ENCODE data around the gene ZC2HC1B.

ZC2HC1B gene

GRCh38 chr6:143839196-143839595 lies 25.1 kb upstream of the ZC2HC1B start:
- H3K27me3 ChIP-seq (ENCODE audit: control insufficient read depth in 1 of 2, insufficient read depth in 1 of 2, low read length in 2 of 2) = no peaks in the 10 kb centered on the region
- H3K4me2 ChIP-seq (ENCODE audit: low read length, poor library complexity, severe bottlenecking) = no peak overlapping the region
- no peak overlapping the region for H2BK5ac ChIP-seq (ENCODE audit: low read depth, low read length, poor library complexity, severe bottlenecking)
- H3K9me3 ChIP-seq (ENCODE audit: control insufficient read depth, low read length) = no peaks in the 10 kb centered on the region
- no peak for DNase-seq
- no peak overlapping the region for H3K18ac ChIP-seq (ENCODE audit: low read depth in 1 of 2, low read length in 2 of 2)
- H2AK5ac ChIP-seq (ENCODE audit: low read length, severe bottlenecking) = no peak overlapping the region
- H3K27ac ChIP-seq (ENCODE audit: low read length, poor library complexity, severe bottlenecking) = no peak overlapping the region
- H2BK12ac ChIP-seq (ENCODE audit: low read length in 2 of 2) = no peak overlapping the region
- H3K4me3 ChIP-seq (ENCODE audit: insufficient read depth in 1 of 2, low read depth in 1 of 2, low read length in 2 of 2) = no peak overlapping the region
- WGBS = 96% methylated on average over 4 of the region's 4 CpGs
- no peak overlapping the region for H4K8ac ChIP-seq (ENCODE audit: low read length)
- no peak overlapping the region for H2BK120ac ChIP-seq (ENCODE audit: low read depth, low read length)
- H3K9ac ChIP-seq (ENCODE audit: low read length) = no peak overlapping the region
- no peak overlapping the region for H4K91ac ChIP-seq (ENCODE audit: low read length)
- no peaks in the 10 kb centered on the region for H3K79me1 ChIP-seq (replicated peaks; ENCODE audit: low read length, poor library complexity, severe bottlenecking)
- no peak overlapping the region for H3K14ac ChIP-seq (ENCODE audit: low read length in 2 of 2)
- H3K4ac ChIP-seq (ENCODE audit: low read depth in 1 of 2, low read length in 2 of 2) = no peak overlapping the region
- H3K23ac ChIP-seq (ENCODE audit: low read length in 2 of 2) = no peak overlapping the region
- no peaks in the 10 kb centered on the region for H3K4me1 ChIP-seq (ENCODE audit: control insufficient read depth, insufficient read depth, low read depth, low read length)
- H2AFZ ChIP-seq (ENCODE audit: low read depth, low read length) = no peak overlapping the region
- no peaks in the 10 kb centered on the region for H3K36me3 ChIP-seq (ENCODE audit: control insufficient read depth in 1 of 2, insufficient read depth in 2 of 2, low read depth in 1 of 2, low read length in 2 of 2)
- no peak overlapping the region for H2BK15ac ChIP-seq (ENCODE audit: low read depth, poor library complexity, severe bottlenecking)

- Histone ChIP-seq H3K27ac (ENCODE audit: low read length, poor library complexity, severe bottlenecking) (no peak overlapping the region), H2BK120ac (ENCODE audit: low read depth, low read length) (no peak overlapping the region), H4K91ac (ENCODE audit: low read length) (no peak overlapping the region), H3K9me3 (ENCODE audit: control insufficient read depth, low read length) (no peaks in the 10 kb centered on the region), H3K36me3 (ENCODE audit: control insufficient read depth in 1 of 2, insufficient read depth in 2 of 2, low read depth in 1 of 2, low read length in 2 of 2) (peaks cover 3 to 12% of the 10 kb centered on the region in 2 experiments), H3K18ac (ENCODE audit: low read depth in 1 of 2, low read length in 2 of 2) (no peak overlapping the region), H3K79me1 (replicated peaks; ENCODE audit: low read length, poor library complexity, severe bottlenecking) (peaks cover 3% of the 10 kb centered on the region), H3K9ac (ENCODE audit: low read length) (no peak overlapping the region), H3K4ac (ENCODE audit: low read depth in 1 of 2, low read length in 2 of 2) (no peak overlapping the region), H2AFZ (ENCODE audit: low read depth, low read length) (no peak overlapping the region), H3K4me3 (ENCODE audit: insufficient read depth in 1 of 2, low read depth in 1 of 2, low read length in 2 of 2) (no peak overlapping the region), H3K4me1 (ENCODE audit: control insufficient read depth, insufficient read depth, low read depth, low read length) (no peaks in the 10 kb centered on the region), H2BK5ac (ENCODE audit: low read depth, low read length, poor library complexity, severe bottlenecking) (no peak overlapping the region), H3K23ac (ENCODE audit: low read length in 2 of 2) (no peak overlapping the region), H3K27me3 (ENCODE audit: control insufficient read depth in 1 of 2, insufficient read depth in 1 of 2, low read length in 2 of 2) (no peaks in the 10 kb centered on the region), H2AK5ac (ENCODE audit: low read length, severe bottlenecking) (no peak overlapping the region), H2BK12ac (ENCODE audit: low read length in 2 of 2) (no peak overlapping the region), H4K8ac (ENCODE audit: low read length) (no peak overlapping the region), H2BK15ac (ENCODE audit: low read depth, poor library complexity, severe bottlenecking) (no peak overlapping the region), H3K4me2 (ENCODE audit: low read length, poor library complexity, severe bottlenecking) (no peak overlapping the region), H3K14ac (ENCODE audit: low read length in 2 of 2) (no peak overlapping the region)
- no peak for DNase-seq
- 94% methylated on average over 6 of the region's 6 CpGs for WGBS
These were observed 23.5 kb upstream of the ZC2HC1B start for GRCh38 chr6:143840595-143841265.

- peak overlapping the region in 1 of 2 experiments; percentile 47 for H3K14ac ChIP-seq (ENCODE audit: low read length in 2 of 2)
- H3K9ac ChIP-seq (ENCODE audit: low read length) = peak overlapping the region; percentile 99
- no peaks in the 10 kb centered on the region for H3K9me3 ChIP-seq (ENCODE audit: control insufficient read depth, low read length)
- no peak for DNase-seq
- peak overlapping the region; percentile 87 for H3K27ac ChIP-seq (ENCODE audit: low read length, poor library complexity, severe bottlenecking)
- H3K4me1 ChIP-seq (ENCODE audit: control insufficient read depth, insufficient read depth, low read depth, low read length) = no peaks in the 10 kb centered on the region
- peak overlapping the region; percentile 52 for H2AK5ac ChIP-seq (ENCODE audit: low read length, severe bottlenecking)
- peak overlapping the region; percentile 89 to 96 for H3K4me3 ChIP-seq (ENCODE audit: insufficient read depth in 1 of 2, low read depth in 1 of 2, low read length in 2 of 2)
- peaks cover 5% of the 10 kb centered on the region for H3K79me1 ChIP-seq (replicated peaks; ENCODE audit: low read length, poor library complexity, severe bottlenecking)
- H4K8ac ChIP-seq (ENCODE audit: low read length) = peak overlapping the region; percentile 89
- no peak overlapping the region for H2BK12ac ChIP-seq (ENCODE audit: low read length in 2 of 2)
- peaks cover 7 to 30% of the 10 kb centered on the region in 2 experiments for H3K36me3 ChIP-seq (ENCODE audit: control insufficient read depth in 1 of 2, insufficient read depth in 2 of 2, low read depth in 1 of 2, low read length in 2 of 2)
- H2AFZ ChIP-seq (ENCODE audit: low read depth, low read length) = peak overlapping the region; percentile 90
- 77% methylated on average over 2 of the region's 7 CpGs for WGBS
- peak overlapping the region; percentile 85 for H3K4me2 ChIP-seq (ENCODE audit: low read length, poor library complexity, severe bottlenecking)
- no peak overlapping the region for H2BK15ac ChIP-seq (ENCODE audit: low read depth, poor library complexity, severe bottlenecking)
- H4K91ac ChIP-seq (ENCODE audit: low read length) = peak overlapping the region; percentile 63
- no peak overlapping the region for H2BK120ac ChIP-seq (ENCODE audit: low read depth, low read length)
- H2BK5ac ChIP-seq (ENCODE audit: low read depth, low read length, poor library complexity, severe bottlenecking) = peak overlapping the region; percentile 86
- peak overlapping the region; percentile 76 to 90 for H3K4ac ChIP-seq (ENCODE audit: low read depth in 1 of 2, low read length in 2 of 2)
- H3K23ac ChIP-seq (ENCODE audit: low read length in 2 of 2) = no peak overlapping the region
- peak overlapping the region; percentile 59 to 87 for H3K18ac ChIP-seq (ENCODE audit: low read depth in 1 of 2, low read length in 2 of 2)
- H3K27me3 ChIP-seq (ENCODE audit: control insufficient read depth in 1 of 2, insufficient read depth in 1 of 2, low read length in 2 of 2) = no peaks in the 10 kb centered on the region
These were observed 21.8 kb upstream of the ZC2HC1B start for GRCh38 chr6:143842461-143842901.

- Histone ChIP-seq H3K14ac (ENCODE audit: low read length in 2 of 2) (peak within 1 kb of the TSS in 1 of 2 experiments; percentile 98), H3K4ac (ENCODE audit: low read depth in 1 of 2, low read length in 2 of 2) (peak within 1 kb of the TSS; percentile 76 to 90), H3K9me3 (ENCODE audit: control insufficient read depth, low read length) (no peaks in the 10 kb centered on the region), H3K27ac (ENCODE audit: low read length, poor library complexity, severe bottlenecking) (peak within 1 kb of the TSS; percentile 87), H3K4me1 (ENCODE audit: control insufficient read depth, insufficient read depth, low read depth, low read length) (no peaks in the 10 kb centered on the region), H3K23ac (ENCODE audit: low read length in 2 of 2) (peak within 1 kb of the TSS in 1 of 2 experiments; percentile 70), H4K91ac (ENCODE audit: low read length) (peak within 1 kb of the TSS; percentile 63), H3K79me1 (replicated peaks; ENCODE audit: low read length, poor library complexity, severe bottlenecking) (peaks cover 5% of the 10 kb centered on the region), H3K18ac (ENCODE audit: low read depth in 1 of 2, low read length in 2 of 2) (peak within 1 kb of the TSS; percentile 65 to 95), H3K9ac (ENCODE audit: low read length) (peak within 1 kb of the TSS; percentile 99), H2BK15ac (ENCODE audit: low read depth, poor library complexity, severe bottlenecking) (no peak within 1 kb of the TSS), H2AK5ac (ENCODE audit: low read length, severe bottlenecking) (peak within 1 kb of the TSS; percentile 52), H3K4me3 (ENCODE audit: insufficient read depth in 1 of 2, low read depth in 1 of 2, low read length in 2 of 2) (peak within 1 kb of the TSS; percentile 89 to 96), H2BK12ac (ENCODE audit: low read length in 2 of 2) (peak within 1 kb of the TSS in 1 of 2 experiments; percentile 83), H3K36me3 (ENCODE audit: control insufficient read depth in 1 of 2, insufficient read depth in 2 of 2, low read depth in 1 of 2, low read length in 2 of 2) (peaks cover 7 to 36% of the 10 kb centered on the region in 2 experiments), H2AFZ (ENCODE audit: low read depth, low read length) (peak within 1 kb of the TSS; percentile 96), H3K4me2 (ENCODE audit: low read length, poor library complexity, severe bottlenecking) (peak within 1 kb of the TSS; percentile 85), H3K27me3 (ENCODE audit: control insufficient read depth in 1 of 2, insufficient read depth in 1 of 2, low read length in 2 of 2) (no peaks in the 10 kb centered on the region), H2BK5ac (ENCODE audit: low read depth, low read length, poor library complexity, severe bottlenecking) (peak within 1 kb of the TSS; percentile 86), H4K8ac (ENCODE audit: low read length) (peak within 1 kb of the TSS; percentile 89), H2BK120ac (ENCODE audit: low read depth, low read length) (peak within 1 kb of the TSS; percentile 29)
- peak; percentile 97 for DNase-seq
- WGBS = under 1% methylated on average over 64 of the region's 64 CpGs
These were observed 21.2 kb upstream of the ZC2HC1B start, which contains the start of gene LTV1 for GRCh38 chr6:143842902-143843676. TSS of gene LTV1 (plus strand) at chr6:143843338. CDS start at chr6:143843478, 140 bp downstream.

Data from mesenchymal stem cell (in vitro differentiated cells and primary cell).